Heart left ventricle (tissue), 13 donors: ENCODE measurements around the gene SBNO1.

ENCODE experiments used
- CTCF ChIP-seq, 12 donors: fragments of 200-600 bp; sonication (generic) in 4 of 12; IDR thresholded peaks; one replicate each; pipeline versions ENCODE4 v1.5.0 to v1.8.0; 2018 to 2022; ENCODE audit warnings: antibody characterized with exemption in 12 of 12, mild to moderate bottlenecking in 5 of 12
- POLR2A ChIP-seq, 2 donors: fragments of 450-650 bp; IDR thresholded peaks; one replicate each; pipeline ENCODE4 v1.6.1; 2017; ENCODE audit warnings: antibody characterized with exemption in 2 of 2, mild to moderate bottlenecking in 2 of 2, moderate library complexity in 2 of 2
- donor health status: ischemic (EF 13 %, LVEDD 7.1; RV severe dilation, severe dysfunction).
- donor health status: DM: no; HTN: yes; CAD: no.
- donor health status: DM: no; HTN: no; CAD: no.
- donor health status: ischemic (EF 25% LVEDD 6.9; RV normal size, moderate dysfunction).
- donor health status: ischemic (EF 25% LVEDD 5.7; RV mildly dilated, moderate dysfunction).
- donor health status: ischemic (EF 35%, LVEDD 5.7; RV mildly dilated, moderate dysfunction).
- donor health status: nonischemic (EF 11% LVEDD 7.7; RV severe dilation, severe dysfunction).
- donor health status: DM: yes; HTN: yes; CAD: no.
- donor health status: PGD.
- donor health status: ischemic (EF 29% LVEDD 5.4; RV normal size, mild dysfunction).
- donor health status: nonischemic (EF 23%, LVEDD 6.1; RV moderate dilation, normal function).

GRCh38 chr12:123319273-123319672 is 45.4 kb downstream of the SBNO1 start:
- TF ChIP-seq CTCF (IDR thresholded peaks at IDR 0.05) (no peak), POLR2A (IDR thresholded peaks at IDR 0.05) (no peak)
